ENCODE data around the gene ARSJ.

ARSJ gene

DNA sequence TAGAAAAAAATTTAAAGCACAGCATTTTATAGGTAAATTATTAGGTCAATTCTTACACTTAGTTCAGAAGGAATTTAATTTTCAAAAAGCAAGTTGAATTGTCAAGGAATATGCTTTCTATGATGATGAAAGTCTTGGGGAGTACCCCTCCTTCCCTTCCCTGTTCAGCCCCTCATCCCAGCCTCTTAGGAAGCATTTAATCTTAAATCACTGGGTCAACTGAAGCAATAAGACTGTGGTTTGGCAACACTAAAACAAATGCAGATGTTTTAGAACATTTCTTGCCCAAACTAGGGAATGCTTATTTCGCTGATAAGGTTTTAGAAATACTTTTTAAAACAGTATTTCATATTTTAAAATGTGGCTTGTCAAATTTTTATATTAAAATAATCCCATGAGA is 19.1 kb upstream of the ARSJ start:
- no peaks in the 10 kb centered on the region for H3K79me2 ChIP-seq (ENCODE audit: insufficient read depth, low read length)
- no peak overlapping the region for H3K4me3 ChIP-seq (ENCODE audit: insufficient read depth, low read length, poor library complexity, severe bottlenecking)
- H3K36me3 ChIP-seq (ENCODE audit: low read length), result no peaks in the 10 kb centered on the region
- no peaks in the 10 kb centered on the region for H3F3A ChIP-seq (ENCODE audit: insufficient read depth)
- no peak overlapping the region for H3K9ac ChIP-seq (ENCODE audit: low read length)
- no peak overlapping the region for H3K27ac ChIP-seq (ENCODE audit: low read depth, low read length)
- no peaks in the 10 kb centered on the region for H3K27me3 ChIP-seq (ENCODE audit: low read length)
- no peaks in the 10 kb centered on the region for H3K9me3 ChIP-seq (ENCODE audit: insufficient read depth, low read length)
- H3K4me2 ChIP-seq (ENCODE audit: low read depth, low read length, poor library complexity, severe bottlenecking), result no peak overlapping the region
- H3K9me2 ChIP-seq (replicated peaks; ENCODE audit: insufficient read depth, low read length), result no peaks in the 10 kb centered on the region
- no peak for TF ChIP-seq CTCF (IDR thresholded peaks at IDR 0.05; ENCODE audit: insufficient read depth, low read length, poor library complexity, severe bottlenecking)
- TF ChIP-seq EZH2phosphoT487 (conservative IDR thresholded peaks at IDR 0.05; ENCODE audit: low read length), result no peak
- H2AFZ ChIP-seq (ENCODE audit: low read depth, low read length, severe bottlenecking), result no peak overlapping the region
- no peaks in the 10 kb centered on the region for H4K20me1 ChIP-seq (ENCODE audit: low read depth, low read length)

- H4K20me1 ChIP-seq (ENCODE audit: low read depth, low read length), result no peaks in the 10 kb centered on the region
- no peaks in the 10 kb centered on the region for H3K9me3 ChIP-seq (ENCODE audit: insufficient read depth, low read length)
- no peak overlapping the region for H3K4me3 ChIP-seq (ENCODE audit: insufficient read depth, low read length, poor library complexity, severe bottlenecking)
- H3K9me2 ChIP-seq (replicated peaks; ENCODE audit: insufficient read depth, low read length), result no peaks in the 10 kb centered on the region
- no peak overlapping the region for H3K9ac ChIP-seq (ENCODE audit: low read length)
- no peak overlapping the region for H3K4me2 ChIP-seq (ENCODE audit: low read depth, low read length, poor library complexity, severe bottlenecking)
- H3K36me3 ChIP-seq (ENCODE audit: low read length), result no peaks in the 10 kb centered on the region
- TF ChIP-seq EZH2phosphoT487 (conservative IDR thresholded peaks at IDR 0.05; ENCODE audit: low read length), result no peak
- TF ChIP-seq CTCF (IDR thresholded peaks at IDR 0.05; ENCODE audit: insufficient read depth, low read length, poor library complexity, severe bottlenecking), result no peak
- no peaks in the 10 kb centered on the region for H3K27me3 ChIP-seq (ENCODE audit: low read length)
- no peak overlapping the region for H2AFZ ChIP-seq (ENCODE audit: low read depth, low read length, severe bottlenecking)
- H3K27ac ChIP-seq (ENCODE audit: low read depth, low read length), result no peak overlapping the region
- no peaks in the 10 kb centered on the region for H3F3A ChIP-seq (ENCODE audit: insufficient read depth)
- no peaks in the 10 kb centered on the region for H3K79me2 ChIP-seq (ENCODE audit: insufficient read depth, low read length)
Observed at GRCh38 chr4:113998079-113998478, 18.6 kb upstream of the ARSJ start.

DNA sequence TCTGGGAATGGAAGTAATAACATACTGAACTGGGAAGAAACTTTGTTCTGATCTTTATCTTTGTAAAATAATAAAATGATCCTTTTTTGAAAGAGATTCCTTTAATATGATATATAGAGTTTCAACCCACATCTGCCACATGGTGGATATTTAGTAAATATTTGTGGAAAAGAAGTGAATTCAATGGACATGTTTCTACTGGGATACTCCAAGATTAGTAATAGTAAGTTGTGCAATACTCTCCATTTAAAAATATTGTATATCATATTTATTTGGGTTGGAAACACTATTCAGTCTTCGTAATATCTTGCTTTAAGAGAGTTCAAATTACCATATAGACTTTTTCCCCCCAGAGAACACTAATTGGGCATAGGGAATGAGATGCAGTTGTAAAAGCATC is 17.8 kb upstream of the ARSJ start:
- no peak overlapping the region for H3K9ac ChIP-seq (ENCODE audit: low read length)
- TF ChIP-seq EZH2phosphoT487 (conservative IDR thresholded peaks at IDR 0.05; ENCODE audit: low read length) (no peak), CTCF (IDR thresholded peaks at IDR 0.05; ENCODE audit: insufficient read depth, low read length, poor library complexity, severe bottlenecking) (no peak)
- no peaks in the 10 kb centered on the region for H3K36me3 ChIP-seq (ENCODE audit: low read length)
- no peak overlapping the region for H3K4me2 ChIP-seq (ENCODE audit: low read depth, low read length, poor library complexity, severe bottlenecking)
- H3K27ac ChIP-seq (ENCODE audit: low read depth, low read length), result no peak overlapping the region
- no peak overlapping the region for H3K4me3 ChIP-seq (ENCODE audit: insufficient read depth, low read length, poor library complexity, severe bottlenecking)
- H3K9me3 ChIP-seq (ENCODE audit: insufficient read depth, low read length), result no peaks in the 10 kb centered on the region
- no peaks in the 10 kb centered on the region for H3K79me2 ChIP-seq (ENCODE audit: insufficient read depth, low read length)
- no peak overlapping the region for H2AFZ ChIP-seq (ENCODE audit: low read depth, low read length, severe bottlenecking)
- no peaks in the 10 kb centered on the region for H3K9me2 ChIP-seq (replicated peaks; ENCODE audit: insufficient read depth, low read length)
- H4K20me1 ChIP-seq (ENCODE audit: low read depth, low read length), result no peaks in the 10 kb centered on the region
- H3F3A ChIP-seq (ENCODE audit: insufficient read depth), result no peaks in the 10 kb centered on the region
- no peaks in the 10 kb centered on the region for H3K27me3 ChIP-seq (ENCODE audit: low read length)
